OCI-M2 (cell line): ENCODE measurements around the gene BRSK1.

ENCODE experiments used
- DNase-seq: peaks from one replicate; lab custom pipeline; 2025; ENCODE audit not compliant: unreplicated experiment; lab: John Stamatoyannopoulos, UW

Gene BRSK1

GRCh38 chr19:55253842-55254624 lies 29.8 kb upstream of the BRSK1 start:
- DNase-seq, result no peak

- DNase-seq, result no peak
Measured at GRCh38 chr19:55254625-55254977, 29.2 kb upstream of the BRSK1 start.

- DNase-seq, result no peak
Measured at GRCh38 chr19:55255618-55256423, 28.0 kb upstream of the BRSK1 start.

- DNase-seq, result no peak
Measured at GRCh38 chr19:55256562-55257460, 27.0 kb upstream of the BRSK1 start.

- DNase-seq, result no peak
Measured at GRCh38 chr19:55257461-55258420, 26.1 kb upstream of the BRSK1 start.

- DNase-seq, result no peak
Measured at GRCh38 chr19:55258476-55258827, 25.3 kb upstream of the BRSK1 start.

- peak; percentile 98 for DNase-seq
Measured at GRCh38 chr19:55258828-55259539, 24.8 kb upstream of the BRSK1 start, which contains the start of gene PPP6R1. Gene PPP6R1, minus strand, starts transcription at chr19:55259017. Its CDS starts 11,914 bp downstream, at chr19:55247103.

- no peak for DNase-seq
Measured at GRCh38 chr19:55259540-55260210, 24.1 kb upstream of the BRSK1 start.

GRCh38 chr19:55261671-55262126 lies 22.1 kb upstream of the BRSK1 start:
- no peak for DNase-seq

GRCh38 chr19:55262359-55262758 lies 21.4 kb upstream of the BRSK1 start:
- no peak for DNase-seq

- DNase-seq, result no peak
Measured at GRCh38 chr19:55264531-55264930, 19.3 kb upstream of the BRSK1 start.

GRCh38 chr19:55265173-55265572 lies 18.6 kb upstream of the BRSK1 start:
- no peak for DNase-seq

GRCh38 chr19:55265723-55266386 lies 17.9 kb upstream of the BRSK1 start:
- DNase-seq, result no peak

GRCh38 chr19:55266404-55266803 lies 17.4 kb upstream of the BRSK1 start:
- no peak for DNase-seq

GRCh38 chr19:55266840-55267239 lies 17.0 kb upstream of the BRSK1 start:
- DNase-seq, result no peak

GRCh38 chr19:55269299-55269698 lies 14.5 kb upstream of the BRSK1 start:
- no peak for DNase-seq

- DNase-seq, result no peak
Measured at GRCh38 chr19:55270172-55270942, 13.4 kb upstream of the BRSK1 start.

- no peak for DNase-seq
Measured at GRCh38 chr19:55272142-55272541, 11.7 kb upstream of the BRSK1 start.
